Activated CD8-positive, alpha-beta T cell treated with anti-CD3 and anti-CD28 coated beads, Interleukin-2, amount 10 ng/mL, durations not matched to agents 7 days and 5 days (primary cell): Measurements from ENCODE around the gene OMG. TPM values are rescaled to one million over a fixed set of nuclear protein-coding genes. Genes with fewer than 3 reads are reported as not detected.

Experiments used
- ATAC-seq: fragments of 150-1000 bp; cut with Tn5 transposase; one replicate; pipeline ENCODE4 v1.10.0; 2021; ENCODE audit warnings: moderate library complexity
- CTCF ChIA-PET: fragments of 350-600 bp; sonication (Branson Sonifier 250); formaldehyde crosslinking; loops from one replicate; lab custom pipeline; 2021; ENCODE audit warnings: antibody characterized with exemption; lab: Charles Lee
- POLR2A ChIA-PET: fragments of 350-600 bp; sonication (Branson Sonifier 250); formaldehyde crosslinking; loops from one replicate; lab custom pipeline; 2021; ENCODE audit warnings: antibody characterized with exemption; lab: Charles Lee
- DNase-seq: peaks from one replicate; pipeline ENCODE4 v3.0.0-alpha.2; 2020
- H3K27ac Mint-ChIP-seq: one replicate; pipeline ENCODE4 v1.8.0; 2021; ENCODE audit warnings: mild to moderate bottlenecking, mixed read lengths
- H3K27me3 Mint-ChIP-seq: one replicate; pipeline ENCODE4 v1.8.0; 2021; ENCODE audit warnings: low read depth, mixed read lengths
- H3K36me3 Mint-ChIP-seq: one replicate; pipeline ENCODE4 v1.8.0; 2021; ENCODE audit warnings: low read depth, mixed read lengths
- H3K4me1 Mint-ChIP-seq: one replicate; pipeline ENCODE4 v1.8.0; 2021; ENCODE audit warnings: low read depth, mixed read lengths
- H3K4me3 Mint-ChIP-seq: one replicate; pipeline ENCODE4 v1.8.0; 2021; ENCODE audit warnings: mild to moderate bottlenecking, mixed read lengths
- H3K9me3 Mint-ChIP-seq: one replicate; pipeline ENCODE4 v1.8.0; 2022; ENCODE audit warnings: mixed read lengths; ENCODE audit not compliant: insufficient read depth
- total RNA-seq, 2 experiments: library from RNA; stranded (reverse); gene quantifications; one replicate each; pipeline ENCODE4 v1.2.3, GENCODE V29; 2021

OMG gene
- total RNA-seq, 2 experiments from 2014 or later: 0.29 to 0.50 TPM

GRCh38 chr17:31261601-31262000 lies 35.4 kb downstream of the OMG start:
- Mint-ChIP-seq H3K27me3 (no peaks in the 10 kb centered on the region), H3K9me3 (no peaks in the 10 kb centered on the region), H3K4me3 (no peak overlapping the region), H3K27ac (no peak overlapping the region), H3K36me3 (peaks cover 4% of the 10 kb centered on the region), H3K4me1 (no peaks in the 10 kb centered on the region)
- CTCF ChIA-PET: no interaction called here
- no peak for ATAC-seq
- POLR2A ChIA-PET: no interaction called here
- DNase-seq: no peak

- Mint-ChIP-seq H3K36me3 (peaks cover 4% of the 10 kb centered on the region), H3K9me3 (no peaks in the 10 kb centered on the region), H3K27ac (no peak overlapping the region), H3K4me1 (no peaks in the 10 kb centered on the region), H3K27me3 (no peaks in the 10 kb centered on the region), H3K4me3 (no peak overlapping the region)
- DNase-seq (no peak), ATAC-seq (no peak)
- ChIA-PET POLR2A (no interaction called here), CTCF (interaction anchor here (0.7 kb wide), 1 partner anchor 9 kb away, joined by 3 read pairs; no protein-coding TSS in a partner anchor)
Observed at GRCh38 chr17:31260151-31260550, 36.9 kb downstream of the OMG start.

GRCh38 chr17:31256936-31257335 lies 40.1 kb downstream of the OMG start:
- DNase-seq: no peak
- Mint-ChIP-seq H3K36me3 (peaks cover 4% of the 10 kb centered on the region), H3K9me3 (no peaks in the 10 kb centered on the region), H3K4me3 (no peak overlapping the region), H3K27me3 (no peaks in the 10 kb centered on the region), H3K4me1 (no peaks in the 10 kb centered on the region), H3K27ac (no peak overlapping the region)
- ChIA-PET POLR2A (no interaction called here), CTCF (interaction anchor here (1.3 kb wide), 1 partner anchor 9 kb away, joined by 4 read pairs; no protein-coding TSS in a partner anchor)
- ATAC-seq: no peak

- Mint-ChIP-seq H3K4me3 (no peak overlapping the region), H3K27me3 (no peaks in the 10 kb centered on the region), H3K9me3 (no peaks in the 10 kb centered on the region), H3K4me1 (peaks cover 2% of the 10 kb centered on the region), H3K36me3 (no peaks in the 10 kb centered on the region), H3K27ac (no peak overlapping the region)
- ATAC-seq: no peak
- DNase-seq: no peak
- POLR2A ChIA-PET: interaction anchor here (0.7 kb wide), 1 partner anchor 56 kb away, joined by 5 read pairs; no protein-coding TSS in a partner anchor
- CTCF ChIA-PET: interaction anchor here (1.3 kb wide), 1 partner anchor 12 kb away, joined by 4 read pairs; no protein-coding TSS in a partner anchor
Observed at GRCh38 chr17:31254654-31255053, 42.4 kb downstream of the OMG start.

- Mint-ChIP-seq H3K27ac (no peak overlapping the region), H3K9me3 (no peaks in the 10 kb centered on the region), H3K4me1 (peaks cover 2% of the 10 kb centered on the region), H3K36me3 (no peaks in the 10 kb centered on the region), H3K27me3 (no peaks in the 10 kb centered on the region), H3K4me3 (no peak overlapping the region)
- CTCF ChIA-PET: interaction anchor here (0.6 to 4.0 kb wide), 2 partner anchors 11 to 37 kb away, joined by 3 to 12 read pairs; no protein-coding TSS in a partner anchor
- POLR2A ChIA-PET: no interaction called here
- ATAC-seq (no peak), DNase-seq (no peak)
Observed at GRCh38 chr17:31252741-31253140, 44.3 kb downstream of the OMG start.

DNA sequence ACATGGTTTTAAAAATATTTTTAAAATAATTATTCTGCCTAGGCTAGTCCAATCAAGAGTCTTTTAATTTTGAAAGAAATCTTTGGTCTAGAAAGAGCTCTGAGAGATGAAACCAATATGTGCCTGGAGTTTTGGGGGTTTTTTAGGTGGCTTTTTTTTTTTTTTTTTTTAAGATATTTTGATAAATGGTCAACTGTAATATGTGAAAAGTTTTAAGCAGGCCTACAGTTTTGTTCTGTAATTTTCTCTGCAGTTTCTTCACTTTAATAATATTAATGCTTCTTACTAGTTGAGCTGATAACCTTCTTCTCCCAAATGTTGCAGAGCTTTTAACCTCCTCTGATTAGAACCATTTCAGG lies 45.1 kb downstream of the OMG start:
- no peaks in the 10 kb centered on the region for H3K9me3 Mint-ChIP-seq
- DNase-seq: no peak
- ATAC-seq: no peak
- no peaks in the 10 kb centered on the region for H3K36me3 Mint-ChIP-seq
- peaks cover 2% of the 10 kb centered on the region for H3K4me1 Mint-ChIP-seq
- H3K4me3 Mint-ChIP-seq: no peak overlapping the region
- CTCF ChIA-PET: interaction anchor here (1.0 to 4.0 kb wide), 3 partner anchors 15 to 89 kb away, joined by 3 to 12 read pairs (median 4); no protein-coding TSS in a partner anchor
- H3K27me3 Mint-ChIP-seq: no peaks in the 10 kb centered on the region
- POLR2A ChIA-PET: no interaction called here
- no peak overlapping the region for H3K27ac Mint-ChIP-seq

DNA sequence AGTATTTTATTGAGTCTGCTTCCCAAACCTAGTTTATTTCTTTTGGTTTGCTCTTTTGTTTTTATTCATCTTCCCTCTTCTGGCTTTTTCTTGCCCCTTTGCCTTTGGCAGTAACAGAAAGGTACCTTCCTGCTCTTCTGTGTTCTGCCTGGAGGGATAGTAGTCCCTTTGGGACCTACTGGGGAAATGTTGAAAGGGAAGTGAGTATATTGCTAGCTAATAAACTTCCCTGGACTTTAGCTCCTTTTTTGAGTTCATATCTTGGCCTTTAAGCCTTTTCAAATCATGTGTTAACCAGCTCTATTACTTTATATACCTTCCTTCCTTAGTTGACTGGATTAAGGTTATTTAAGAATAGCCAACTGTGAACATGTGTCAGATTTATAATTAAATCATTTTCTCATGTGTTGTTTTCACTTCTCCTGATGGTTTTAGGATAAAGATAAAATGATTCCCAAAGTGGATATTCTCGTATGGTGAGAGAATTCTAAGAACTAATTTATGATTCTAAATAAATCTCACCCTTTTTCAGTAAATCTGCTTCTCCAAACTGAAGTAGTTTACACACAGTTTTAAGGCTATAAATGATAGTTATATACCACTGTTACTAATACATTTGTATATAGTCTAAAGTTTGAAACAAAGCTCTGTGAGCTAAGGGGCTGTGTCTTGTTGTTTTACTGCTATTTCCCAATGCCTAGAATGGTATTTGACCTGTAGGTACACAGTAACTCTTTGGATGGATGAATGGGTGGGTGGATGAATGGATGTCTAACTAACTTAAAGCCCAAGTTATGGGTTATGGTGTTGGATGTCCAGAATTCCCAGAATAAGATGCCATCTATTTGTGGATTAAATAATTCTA lies 45.7 kb downstream of the OMG start:
- ChIA-PET POLR2A (no interaction called here), CTCF (interaction anchor here (1.0 to 4.0 kb wide), 4 partner anchors 15 to 89 kb away, joined by 3 to 12 read pairs (median 4); no protein-coding TSS in a partner anchor)
- Mint-ChIP-seq H3K9me3 (no peaks in the 10 kb centered on the region), H3K36me3 (no peaks in the 10 kb centered on the region), H3K4me3 (no peak overlapping the region), H3K27me3 (no peaks in the 10 kb centered on the region), H3K4me1 (peaks cover 2% of the 10 kb centered on the region), H3K27ac (no peak overlapping the region)
- ATAC-seq (no peak), DNase-seq (no peak)

GRCh38 chr17:31250229-31250628 lies 46.8 kb downstream of the OMG start:
- DNase-seq (no peak), ATAC-seq (no peak)
- Mint-ChIP-seq H3K4me1 (peaks cover 2% of the 10 kb centered on the region), H3K9me3 (no peaks in the 10 kb centered on the region), H3K27me3 (no peaks in the 10 kb centered on the region), H3K36me3 (no peaks in the 10 kb centered on the region), H3K4me3 (no peak overlapping the region), H3K27ac (no peak overlapping the region)
- ChIA-PET POLR2A (no interaction called here), CTCF (interaction anchor here (1.2 to 4.0 kb wide), 2 partner anchors 34 to 35 kb away, joined by 5 to 12 read pairs; no protein-coding TSS in a partner anchor)

- Mint-ChIP-seq H3K4me3 (no peak overlapping the region), H3K4me1 (peaks cover 2% of the 10 kb centered on the region), H3K27me3 (no peaks in the 10 kb centered on the region), H3K9me3 (no peaks in the 10 kb centered on the region), H3K27ac (no peak overlapping the region), H3K36me3 (no peaks in the 10 kb centered on the region)
- DNase-seq (no peak), ATAC-seq (no peak)
- CTCF ChIA-PET: interaction anchor here (1.2 to 4.0 kb wide), 2 partner anchors 34 to 35 kb away, joined by 5 to 12 read pairs; no protein-coding TSS in a partner anchor
- POLR2A ChIA-PET: no interaction called here
Observed at GRCh38 chr17:31249835-31250141, 47.3 kb downstream of the OMG start.

DNA sequence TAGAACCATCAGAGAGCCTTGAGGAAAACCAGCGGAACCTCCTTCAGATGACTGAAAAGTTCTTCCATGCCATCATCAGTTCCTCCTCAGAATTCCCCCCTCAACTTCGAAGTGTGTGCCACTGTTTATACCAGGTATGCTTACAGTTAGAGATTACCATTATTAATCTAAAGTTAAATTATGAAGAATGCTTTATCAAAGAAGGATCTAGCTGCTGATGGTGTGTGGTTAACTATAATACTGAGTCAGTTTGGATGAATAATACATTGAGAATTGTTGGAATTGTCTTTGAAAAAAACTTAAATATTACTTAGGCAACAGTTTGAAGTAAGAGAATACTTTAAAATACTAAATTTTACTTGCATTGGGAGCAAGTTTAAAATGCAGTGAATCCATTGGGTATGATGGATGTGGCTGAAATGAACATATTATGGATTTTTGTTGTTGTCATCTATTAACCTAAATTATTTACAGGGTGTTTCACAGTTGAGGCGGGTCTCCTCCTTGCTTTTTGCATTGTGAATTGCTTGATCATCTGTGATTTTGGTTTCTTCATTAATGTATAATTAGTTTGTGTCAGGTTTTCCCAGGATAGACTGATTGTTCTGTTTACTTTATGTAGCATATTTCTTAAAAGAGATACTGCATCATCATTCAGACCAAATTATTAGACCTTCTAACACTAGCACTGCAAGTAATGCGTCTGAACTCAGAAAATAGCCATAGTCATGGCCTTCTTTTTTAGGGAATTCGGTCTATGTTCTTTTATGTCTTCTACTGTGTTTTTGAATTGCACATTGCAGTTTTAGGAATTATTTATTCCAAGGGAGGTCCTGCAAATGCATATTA lies 47.8 kb downstream of the OMG start:
- H3K36me3 Mint-ChIP-seq: no peaks in the 10 kb centered on the region
- no peaks in the 10 kb centered on the region for H3K9me3 Mint-ChIP-seq
- no peak overlapping the region for H3K4me3 Mint-ChIP-seq
- no peaks in the 10 kb centered on the region for H3K27me3 Mint-ChIP-seq
- DNase-seq (no peak), ATAC-seq (no peak)
- CTCF ChIA-PET: interaction anchor here (4.0 kb wide), 1 partner anchor 33 kb away, joined by 12 read pairs; no protein-coding TSS in a partner anchor
- POLR2A ChIA-PET: no interaction called here
- H3K4me1 Mint-ChIP-seq: peaks cover 2% of the 10 kb centered on the region
- H3K27ac Mint-ChIP-seq: no peak overlapping the region
